Sigmoid colon (tissue), 7 donors: ENCODE data around the gene BANP. TPM values are rescaled to one million over a fixed set of nuclear protein-coding genes. Genes with fewer than 3 reads are reported as not detected.
A peak's percentile ranks its signal among the peaks of the same experiment; 100 is the strongest.

Experiments used
- DNase-seq: peaks from one replicate; pipeline ENCODE4 v3.0.0-alpha.2; 2019
- H3K27ac ChIP-seq, 4 donors: fragments of 200-600 bp; sonication (generic); one replicate each; pipeline ENCODE4 v1.5.1; 2016 to 2019; ENCODE audit warnings: mild to moderate bottlenecking in 1 of 4
- H3K27me3 ChIP-seq, 3 donors: fragments of 200-600 bp; sonication (generic); one replicate each; pipeline ENCODE4 v1.5.1; 2019; ENCODE audit warnings: mild to moderate bottlenecking in 1 of 3
- H3K36me3 ChIP-seq, 4 donors: fragments of 200-600 bp; sonication (generic); one replicate each; pipeline ENCODE4 v1.5.1; 2016 to 2019
- H3K4me1 ChIP-seq, 4 donors: fragments of 200-600 bp; sonication (generic); one replicate each; pipeline ENCODE4 v1.5.1; 2017 to 2019
- H3K4me3 ChIP-seq, 4 donors: fragments of 200-600 bp; sonication (generic); one replicate each; pipeline ENCODE4 v1.5.1; 2017 to 2019; ENCODE audit warnings: mild to moderate bottlenecking in 2 of 4, moderate library complexity in 1 of 4
- H3K9me3 ChIP-seq, 4 donors: fragments of 200-600 bp in 3 of 4; sonication (generic) in 3 of 4; one replicate each; pipeline versions ENCODE4 v1.5.1 to v1.6.1; 2013 to 2019
- EP300 ChIP-seq, 4 donors: sonication (generic); formaldehyde crosslinking; IDR thresholded peaks; one replicate each; pipeline ENCODE4 v1.6.1; 2017; ENCODE audit warnings: antibody characterized with exemption in 4 of 4
- POLR2A ChIP-seq, 2 donors: fragments of 450-650 bp; IDR thresholded peaks; one replicate each; pipeline ENCODE4 v1.6.1; 2016; ENCODE audit warnings: antibody characterized with exemption in 2 of 2, mild to moderate bottlenecking in 2 of 2, moderate library complexity in 2 of 2
- POLR2AphosphoS5 ChIP-seq, 4 donors: sonication (generic); formaldehyde crosslinking; IDR thresholded peaks; one replicate each; pipeline ENCODE4 v1.6.1; 2017; ENCODE audit warnings: antibody characterized with exemption in 4 of 4
- WGBS, 2 donors: extraction: QIAGEN DNeasy Blood & Tissue Kit; methylation state at CpG; one replicate each; pipeline ENCODE4 v1.1.7; 2013; 5-methylcytosine and 5-hydroxymethylcytosine counted together
- intact Hi-C: fragments of 100-400 bp; cut with DNase I; formaldehyde crosslinking; loops from one replicate; pipeline ENCODE4 v1.15.1; 2023
- polyA plus RNA-seq, 3 donors: library from polyadenylated mRNA; stranded (reverse); fragments of 200-250 nt; gene quantifications; one replicate each; pipeline ENCODE4 v1.2.3, GENCODE V29; 2013
- total RNA-seq, 4 donors: library from RNA; depleted of rRNA; stranded (reverse); fragments of >200 nt; gene quantifications; one replicate each; pipeline ENCODE4 v1.1.0, GENCODE V29; 2016
- TF ChIP-seq, protein P1 (sequence below), 4 experiments: fragments of 450-650 bp in 3 of 4; fragments of 200-600 bp in 1 of 4; IDR thresholded peaks; one replicate each; pipeline ENCODE4 v1.5.1; 2016 to 2019; ENCODE audit warnings: antibody characterized with exemption in 4 of 4, mild to moderate bottlenecking in 3 of 4, moderate library complexity in 2 of 4
- donor health status: healthy with polysubstance abuse.
- donor health status: Bipolar disorder and iron deficiency.
- donor health status: healthy.

BANP gene
- total and polyA plus RNA-seq, 7 donors, result 8.4 to 31.0 (median 17.4) TPM

DNA sequence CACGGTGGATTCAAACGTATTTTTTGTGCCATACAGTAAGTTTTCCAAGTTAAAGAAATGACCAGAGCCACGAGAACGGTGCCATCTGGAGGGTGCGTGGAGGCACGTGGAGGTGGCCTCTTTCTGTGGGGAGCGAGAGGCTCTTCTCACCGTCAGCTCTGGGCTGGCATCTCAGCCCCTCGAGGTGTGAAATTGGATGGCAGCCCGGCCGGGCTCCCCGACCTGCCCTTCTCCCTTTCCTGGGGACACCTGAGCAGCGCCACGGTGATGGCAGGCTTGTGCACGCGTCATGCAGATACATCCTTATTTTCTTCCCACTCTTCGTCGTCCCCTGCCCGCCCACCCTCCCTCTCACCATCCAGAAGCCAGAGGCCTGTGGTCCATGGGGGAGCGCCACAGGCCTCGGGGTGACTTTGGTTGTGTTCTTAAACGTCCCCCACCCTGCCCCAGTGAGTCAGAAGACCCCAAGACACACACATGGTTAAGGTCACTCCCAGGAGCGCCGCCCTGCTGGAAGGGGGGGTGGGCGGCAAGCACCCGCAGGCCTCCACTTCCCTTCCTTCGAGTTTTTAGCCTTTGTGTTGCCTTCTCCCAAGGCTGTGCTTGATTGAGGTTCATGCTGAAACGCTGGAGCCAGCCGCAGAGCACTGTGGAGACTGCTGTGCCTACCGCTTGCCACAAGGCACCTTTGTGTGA, 109.4 kb downstream of the BANP start:
- H3K27ac ChIP-seq, result no peak overlapping the region
- DNase-seq, result no peak
- WGBS, 2 donors, result 93 to 96% methylated on average over 30 of the region's 30 CpGs
- no peaks in the 10 kb centered on the region for H3K9me3 ChIP-seq
- H3K27me3 ChIP-seq, result no peaks in the 10 kb centered on the region
- TF ChIP-seq POLR2A (IDR thresholded peaks at IDR 0.05), result no peak
- TF ChIP-seq, protein P1, sequence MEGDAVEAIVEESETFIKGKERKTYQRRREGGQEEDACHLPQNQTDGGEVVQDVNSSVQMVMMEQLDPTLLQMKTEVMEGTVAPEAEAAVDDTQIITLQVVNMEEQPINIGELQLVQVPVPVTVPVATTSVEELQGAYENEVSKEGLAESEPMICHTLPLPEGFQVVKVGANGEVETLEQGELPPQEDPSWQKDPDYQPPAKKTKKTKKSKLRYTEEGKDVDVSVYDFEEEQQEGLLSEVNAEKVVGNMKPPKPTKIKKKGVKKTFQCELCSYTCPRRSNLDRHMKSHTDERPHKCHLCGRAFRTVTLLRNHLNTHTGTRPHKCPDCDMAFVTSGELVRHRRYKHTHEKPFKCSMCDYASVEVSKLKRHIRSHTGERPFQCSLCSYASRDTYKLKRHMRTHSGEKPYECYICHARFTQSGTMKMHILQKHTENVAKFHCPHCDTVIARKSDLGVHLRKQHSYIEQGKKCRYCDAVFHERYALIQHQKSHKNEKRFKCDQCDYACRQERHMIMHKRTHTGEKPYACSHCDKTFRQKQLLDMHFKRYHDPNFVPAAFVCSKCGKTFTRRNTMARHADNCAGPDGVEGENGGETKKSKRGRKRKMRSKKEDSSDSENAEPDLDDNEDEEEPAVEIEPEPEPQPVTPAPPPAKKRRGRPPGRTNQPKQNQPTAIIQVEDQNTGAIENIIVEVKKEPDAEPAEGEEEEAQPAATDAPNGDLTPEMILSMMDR (IDR thresholded peaks at IDR 0.05), result no peak
- no peak for TF ChIP-seq POLR2AphosphoS5 (IDR thresholded peaks at IDR 0.05)
- TF ChIP-seq EP300 (IDR thresholded peaks at IDR 0.05), result no peak
- peaks cover 0 to 23% (median 22%) of the 10 kb centered on the region in 4 donors for H3K4me1 ChIP-seq
- no peak overlapping the region for H3K4me3 ChIP-seq
- peaks cover 0 to 7% (median 3%) of the 10 kb centered on the region in 4 donors for H3K36me3 ChIP-seq
- intact Hi-C loops, result no loop called here

DNA sequence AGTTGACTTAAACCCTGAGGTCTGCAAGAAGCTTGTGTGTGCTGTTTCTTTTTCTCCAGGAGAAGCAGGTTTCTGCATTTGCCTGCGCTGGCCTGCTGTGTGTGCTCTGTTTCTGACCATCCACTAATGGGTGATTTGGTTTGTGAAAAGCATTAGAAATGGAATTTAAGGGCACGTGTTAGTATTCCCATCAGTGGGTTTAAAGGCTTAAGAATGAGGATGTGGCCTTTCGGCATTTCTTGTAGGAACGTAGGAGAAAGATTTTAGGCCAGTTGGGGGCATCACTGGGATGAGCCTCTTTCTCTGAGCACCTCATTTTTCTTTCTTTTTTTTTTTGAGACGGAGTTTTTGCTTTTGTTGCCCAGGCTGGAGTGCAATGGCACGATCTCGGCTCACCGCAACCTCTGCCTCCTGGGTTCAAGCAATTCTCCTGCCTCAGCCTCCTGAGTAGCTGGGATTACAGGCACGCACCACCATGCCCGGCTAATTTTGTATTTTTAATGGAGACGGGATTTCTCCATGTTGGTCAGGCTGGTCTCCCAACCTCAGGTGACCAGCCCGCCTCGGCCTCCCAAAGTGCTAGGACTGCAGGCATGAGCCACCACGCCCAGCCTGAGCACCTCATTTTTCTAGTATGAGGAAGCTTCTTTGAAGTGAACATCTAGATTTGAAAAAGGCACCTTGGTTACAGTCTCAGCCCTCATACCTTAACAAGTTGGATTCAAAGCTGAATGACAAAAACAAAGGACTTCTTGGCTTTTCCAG, 110.3 kb downstream of the BANP start:
- intact Hi-C loops, result no loop called here
- H3K27me3 ChIP-seq, result no peaks in the 10 kb centered on the region
- H3K4me3 ChIP-seq, result no peak overlapping the region
- TF ChIP-seq, protein P1 (IDR thresholded peaks at IDR 0.05), result no peak
- TF ChIP-seq EP300 (IDR thresholded peaks at IDR 0.05) (no peak), POLR2AphosphoS5 (IDR thresholded peaks at IDR 0.05) (no peak), POLR2A (IDR thresholded peaks at IDR 0.05) (no peak)
- peaks cover 0 to 23% (median 22%) of the 10 kb centered on the region in 4 donors for H3K4me1 ChIP-seq
- WGBS, 2 donors, result 90 to 96% methylated on average over 14 of the region's 14 CpGs
- H3K36me3 ChIP-seq, result peaks cover 0 to 7% (median 3%) of the 10 kb centered on the region in 4 donors
- H3K27ac ChIP-seq, result peak overlapping the region in 2 of 4 donors; percentile 66 to 77
- DNase-seq, result no peak
- no peaks in the 10 kb centered on the region for H3K9me3 ChIP-seq

DNA sequence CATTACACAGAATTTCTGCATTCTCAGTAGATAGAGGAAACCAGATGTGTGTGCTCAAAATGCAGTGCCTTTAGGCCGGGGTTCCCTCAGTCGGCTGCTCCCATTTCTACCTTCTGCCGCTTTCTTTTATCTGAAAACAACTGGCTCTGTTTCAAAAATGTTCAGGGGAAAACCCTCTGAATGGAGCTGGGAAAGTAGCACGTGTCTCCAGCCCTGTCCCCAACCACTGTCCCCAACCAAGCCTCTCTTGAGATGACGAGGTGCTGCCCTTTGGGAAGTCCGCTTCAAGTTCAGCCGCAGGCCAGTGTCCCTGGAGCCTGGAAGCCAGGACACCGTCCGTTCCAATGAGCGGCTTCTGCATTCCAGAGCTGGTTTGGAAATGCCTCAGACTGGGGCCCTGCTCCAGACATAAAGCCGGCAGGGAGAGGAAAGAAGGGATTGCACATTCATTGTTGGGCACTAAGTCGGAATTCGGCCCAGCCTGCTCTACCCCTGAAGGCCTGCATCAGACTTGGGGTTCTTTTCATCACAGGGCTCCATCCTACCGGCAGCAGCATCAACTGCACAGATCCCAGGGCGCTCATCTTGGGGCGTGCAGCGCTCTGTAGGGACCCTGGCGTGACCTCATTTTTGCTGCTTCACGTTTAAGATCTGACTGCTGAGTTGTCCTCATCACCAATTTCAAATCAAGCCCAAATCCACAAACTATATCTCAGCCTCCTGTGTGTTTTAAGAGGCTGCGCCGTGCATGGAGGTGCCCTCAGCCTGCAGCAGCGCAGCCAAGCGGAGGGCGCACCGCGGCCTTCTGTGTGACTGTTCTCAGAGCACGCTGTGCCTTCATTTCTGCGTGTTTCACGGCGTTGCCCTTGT, 111.3 kb downstream of the BANP start:
- no peaks in the 10 kb centered on the region for H3K27me3 ChIP-seq
- no peaks in the 10 kb centered on the region for H3K9me3 ChIP-seq
- peak; percentile 83 for DNase-seq
- H3K4me1 ChIP-seq, result peaks cover 0 to 23% (median 22%) of the 10 kb centered on the region in 4 donors
- intact Hi-C loops, result no loop called here
- H3K27ac ChIP-seq, result peak overlapping the region; percentile 8 to 77 (median 53)
- H3K36me3 ChIP-seq, result peaks cover 0 to 7% (median 0%) of the 10 kb centered on the region in 4 donors
- WGBS, 2 donors, result 85 to 91% methylated on average over 30 of the region's 30 CpGs
- no peak for TF ChIP-seq EP300 (IDR thresholded peaks at IDR 0.05)
- peak in 1 of 4 donors; percentile 10 for TF ChIP-seq POLR2AphosphoS5 (IDR thresholded peaks at IDR 0.05)
- no peak overlapping the region for H3K4me3 ChIP-seq

DNA sequence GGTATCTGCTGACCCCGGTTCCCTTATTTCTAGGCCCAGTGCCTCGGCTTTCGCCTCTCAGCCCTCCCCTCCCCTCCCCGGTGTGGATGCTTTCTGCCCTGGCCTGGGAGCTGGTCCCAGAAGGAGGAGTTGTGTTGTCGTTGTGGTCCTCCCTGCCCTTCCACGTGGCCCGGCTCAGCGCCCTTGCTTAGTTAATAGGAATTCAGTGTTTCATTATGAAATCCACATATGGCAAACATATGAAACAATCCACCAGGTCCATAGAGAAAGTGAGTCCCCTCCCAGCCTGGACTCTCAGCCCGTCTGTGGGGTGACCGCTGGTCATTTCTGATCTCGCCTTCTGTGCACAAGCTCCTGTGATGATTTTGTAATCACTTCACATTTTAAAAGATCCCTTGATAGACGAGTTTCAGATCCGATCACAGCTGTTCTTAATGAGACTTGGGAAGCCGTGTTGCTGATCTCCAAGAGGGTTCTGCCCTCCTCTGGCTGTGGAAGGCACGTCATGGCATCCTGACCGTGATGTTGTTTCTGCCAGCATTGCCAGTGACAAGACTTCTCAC, 112.1 kb downstream of the BANP start:
- TF ChIP-seq, protein P1 (IDR thresholded peaks at IDR 0.05), result no peak
- TF ChIP-seq EP300 (IDR thresholded peaks at IDR 0.05) (no peak), POLR2A (IDR thresholded peaks at IDR 0.05) (no peak), POLR2AphosphoS5 (IDR thresholded peaks at IDR 0.05) (no peak)
- WGBS, 2 donors, result 82 to 91% methylated on average over 16 of the region's 16 CpGs
- H3K4me1 ChIP-seq, result peaks cover 0 to 23% (median 22%) of the 10 kb centered on the region in 4 donors
- H3K9me3 ChIP-seq, result no peaks in the 10 kb centered on the region
- H3K27ac ChIP-seq, result peak overlapping the region; percentile 8 to 77 (median 53)
- H3K4me3 ChIP-seq, result no peak overlapping the region
- DNase-seq, result peak; percentile 81
- intact Hi-C loops, result no loop called here
- H3K36me3 ChIP-seq, result peaks cover 0 to 7% (median 0%) of the 10 kb centered on the region in 4 donors
- no peaks in the 10 kb centered on the region for H3K27me3 ChIP-seq
